Esophagus squamous epithelium (tissue), 5 donors: Measurements from ENCODE around the gene ISG15. TPM values are rescaled to one million over a fixed set of nuclear protein-coding genes. Genes with fewer than 3 reads are reported as not detected.

Experiments used
- DNase-seq: peaks from one replicate; lab custom pipeline; 2025; lab: John Stamatoyannopoulos, UW
- H3K27ac ChIP-seq, 4 donors: fragments of 200-600 bp; sonication (generic); one replicate each; pipeline ENCODE4 v1.5.1; 2016 to 2019; ENCODE audit warnings: mild to moderate bottlenecking in 1 of 4
- H3K27me3 ChIP-seq, 4 donors: fragments of 200-600 bp; sonication (generic); 1 replicate in 3 of 4; 2 replicates in 1 of 4; pipeline versions ENCODE4 v1.5.1 to v1.6.0; 2017 to 2021; ENCODE audit warnings: antibody characterized with exemption in 1 of 4
- H3K36me3 ChIP-seq, 3 donors: fragments of 200-600 bp; sonication (generic); one replicate each; pipeline ENCODE4 v1.5.1; 2016 to 2019
- H3K4me1 ChIP-seq, 3 donors: fragments of 200-600 bp; sonication (generic); one replicate each; pipeline ENCODE4 v1.5.1; 2017 to 2019
- H3K4me3 ChIP-seq, 4 donors: fragments of 200-600 bp; sonication (generic); 1 replicate in 3 of 4; 2 replicates in 1 of 4; pipeline ENCODE4 v1.5.1; 2016 to 2019; ENCODE audit warnings: mild to moderate bottlenecking in 2 of 4, moderate library complexity in 1 of 4
- H3K9me3 ChIP-seq, 3 donors: fragments of 200-600 bp; sonication (generic); one replicate each; pipeline ENCODE4 v1.5.1; 2016 to 2019
- POLR2A ChIP-seq, 4 donors: fragments of 450-650 bp; IDR thresholded peaks; one replicate each; pipeline ENCODE4 v1.6.1; 2017; ENCODE audit warnings: antibody characterized with exemption in 4 of 4, mild to moderate bottlenecking in 4 of 4, moderate library complexity in 3 of 4
- WGBS, 2 donors: methylation state at CpG; one replicate each; pipeline ENCODE4 v1.1.5; 2018; 5-methylcytosine and 5-hydroxymethylcytosine counted together
- intact Hi-C: fragments of 100-400 bp; cut with DNase I; formaldehyde crosslinking; loops from one replicate; pipeline ENCODE4 v1.15.0; 2022
- total RNA-seq, 4 donors: library from RNA; depleted of rRNA; stranded (reverse); fragments of >200 nt; gene quantifications; one replicate each; pipeline ENCODE4 v1.1.0, GENCODE V29; 2016
- TF ChIP-seq, protein P1 (sequence below), 6 experiments: fragments of 450-650 bp in 4 of 6; fragments of 200-600 bp in 2 of 6; sonication (generic) in 2 of 6; IDR thresholded peaks; one replicate each; pipeline ENCODE4 v1.5.1; 2016 to 2019; ENCODE audit warnings: antibody characterized with exemption in 6 of 6, mild to moderate bottlenecking in 4 of 6, moderate library complexity in 4 of 6
- donor health status: DM: yes; HTN: yes; CAD: no.

The ISG15 gene
- total RNA-seq, 4 donors from 2014 or later: 7.2 to 44.3 (median 10.3) TPM

- peaks cover 32 to 62% (median 36%) of the 10 kb centered on the region in 3 donors for H3K4me1 ChIP-seq
- H3K9me3 ChIP-seq: no peaks in the 10 kb centered on the region
- peak overlapping the region; percentile 32 to 78 (median 48) for H3K4me3 ChIP-seq
- H3K27me3 ChIP-seq: peaks cover 9 to 82% (median 30%) of the 10 kb centered on the region in 4 donors
- intact Hi-C loops: loop anchor here (5.0 kb wide), 1 partner anchor 77 kb away; the partner anchor contains the start of gene PERM1
- no peak overlapping the region for H3K27ac ChIP-seq
- no peak for DNase-seq
- H3K36me3 ChIP-seq: peaks cover 0 to 9% (median 0%) of the 10 kb centered on the region in 3 donors
- TF ChIP-seq, protein P1, sequence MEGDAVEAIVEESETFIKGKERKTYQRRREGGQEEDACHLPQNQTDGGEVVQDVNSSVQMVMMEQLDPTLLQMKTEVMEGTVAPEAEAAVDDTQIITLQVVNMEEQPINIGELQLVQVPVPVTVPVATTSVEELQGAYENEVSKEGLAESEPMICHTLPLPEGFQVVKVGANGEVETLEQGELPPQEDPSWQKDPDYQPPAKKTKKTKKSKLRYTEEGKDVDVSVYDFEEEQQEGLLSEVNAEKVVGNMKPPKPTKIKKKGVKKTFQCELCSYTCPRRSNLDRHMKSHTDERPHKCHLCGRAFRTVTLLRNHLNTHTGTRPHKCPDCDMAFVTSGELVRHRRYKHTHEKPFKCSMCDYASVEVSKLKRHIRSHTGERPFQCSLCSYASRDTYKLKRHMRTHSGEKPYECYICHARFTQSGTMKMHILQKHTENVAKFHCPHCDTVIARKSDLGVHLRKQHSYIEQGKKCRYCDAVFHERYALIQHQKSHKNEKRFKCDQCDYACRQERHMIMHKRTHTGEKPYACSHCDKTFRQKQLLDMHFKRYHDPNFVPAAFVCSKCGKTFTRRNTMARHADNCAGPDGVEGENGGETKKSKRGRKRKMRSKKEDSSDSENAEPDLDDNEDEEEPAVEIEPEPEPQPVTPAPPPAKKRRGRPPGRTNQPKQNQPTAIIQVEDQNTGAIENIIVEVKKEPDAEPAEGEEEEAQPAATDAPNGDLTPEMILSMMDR (IDR thresholded peaks at IDR 0.05): no peak
- TF ChIP-seq POLR2A (IDR thresholded peaks at IDR 0.05): no peak
- WGBS, 2 donors: 17% methylated on average over 9 of the region's 69 CpGs
These were observed 46.4 kb downstream of the ISG15 start for GRCh38 chr1:1059494-1060280.

- peaks cover 9 to 85% (median 30%) of the 10 kb centered on the region in 4 donors for H3K27me3 ChIP-seq
- peak overlapping the region in 3 of 4 donors; percentile 32 to 78 (median 55) for H3K4me3 ChIP-seq
These were observed 47.1 kb downstream of the ISG15 start for GRCh38 chr1:1060281-1061000.

GRCh38 chr1:1061682-1062345 lies 48.5 kb downstream of the ISG15 start:
- WGBS, 2 donors: 43 to 45% methylated on average over 2 to 6 of the region's 18 CpGs
- H3K4me1 ChIP-seq: peaks cover 32 to 62% (median 36%) of the 10 kb centered on the region in 3 donors
- H3K36me3 ChIP-seq: no peaks in the 10 kb centered on the region
- DNase-seq: no peak
- H3K9me3 ChIP-seq: no peaks in the 10 kb centered on the region
- H3K4me3 ChIP-seq: no peak overlapping the region
- TF ChIP-seq POLR2A (IDR thresholded peaks at IDR 0.05): no peak
- TF ChIP-seq, protein P1 (IDR thresholded peaks at IDR 0.05): no peak
- intact Hi-C loops: loop anchor here (5.0 kb wide), 1 partner anchor 80 kb away; the partner anchor contains the start of gene PERM1
- no peak overlapping the region for H3K27ac ChIP-seq
- peaks cover 9 to 90% (median 30%) of the 10 kb centered on the region in 4 donors for H3K27me3 ChIP-seq

More at GRCh38 chr1:1060281-1061000, 47.1 kb downstream of the ISG15 start:
- no peak for TF ChIP-seq POLR2A (IDR thresholded peaks at IDR 0.05)
- TF ChIP-seq, protein P1 (IDR thresholded peaks at IDR 0.05): no peak
- Histone ChIP-seq H3K4me1 (peaks cover 32 to 62% (median 36%) of the 10 kb centered on the region in 3 donors), H3K9me3 (no peaks in the 10 kb centered on the region), H3K27ac (no peak overlapping the region), H3K36me3 (peaks cover 0 to 1% (median 0%) of the 10 kb centered on the region in 3 donors)
- intact Hi-C loops: loop anchor here (5.0 kb wide), 1 partner anchor 78 kb away; the partner anchor contains the start of gene PERM1
- DNase-seq: no peak
- 38 to 53% methylated on average over 31 to 38 of the region's 38 CpGs for WGBS, 2 donors

DNA sequence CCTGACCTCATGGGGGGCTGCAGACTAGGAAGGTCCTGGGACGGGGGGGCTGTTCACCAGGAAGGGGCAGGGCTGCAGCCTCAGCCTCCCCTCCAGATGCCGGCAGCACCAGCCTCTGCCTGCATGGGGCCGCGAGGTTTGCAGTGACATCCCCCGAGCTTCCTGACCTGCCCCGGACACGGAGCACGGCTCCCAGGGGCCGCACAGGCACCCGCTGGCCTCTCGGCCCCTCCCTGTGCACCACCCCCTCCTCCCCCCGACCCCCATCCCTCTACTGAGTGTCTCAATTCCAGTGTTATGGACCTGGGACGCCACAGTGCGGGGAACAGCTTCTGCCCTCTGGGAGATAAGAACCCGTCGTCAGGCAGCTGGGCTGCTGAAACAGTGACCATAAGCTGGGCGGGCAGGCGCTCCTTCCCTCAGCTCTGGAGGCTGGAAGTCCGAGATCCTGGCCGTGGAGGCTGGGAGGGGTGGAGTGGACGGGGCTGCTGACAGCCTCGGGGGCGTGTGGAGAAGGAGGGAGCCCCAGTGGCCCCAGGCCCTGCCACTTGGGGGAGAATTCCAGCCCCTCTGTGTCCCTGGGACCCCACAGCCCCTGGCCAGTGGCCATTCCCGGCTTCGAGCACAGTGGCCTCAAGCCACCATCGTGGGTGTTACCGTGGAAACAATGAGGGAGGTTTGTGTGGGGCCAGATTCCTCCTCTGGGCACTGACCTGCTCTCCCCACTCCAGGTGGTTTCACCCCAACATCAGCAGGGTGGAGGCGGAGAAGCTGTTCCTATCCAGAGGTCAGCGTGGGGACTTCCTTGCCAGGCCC lies 49.3 kb downstream of the ISG15 start:
- WGBS, 2 donors: 7 to 50% methylated on average over 3 to 4 of the region's 29 CpGs
- no peak for TF ChIP-seq POLR2A (IDR thresholded peaks at IDR 0.05)
- TF ChIP-seq, protein P1 (IDR thresholded peaks at IDR 0.05): no peak
- peaks cover 32 to 65% (median 37%) of the 10 kb centered on the region in 3 donors for H3K4me1 ChIP-seq
- no peak overlapping the region for H3K4me3 ChIP-seq
- no peaks in the 10 kb centered on the region for H3K9me3 ChIP-seq
- DNase-seq: no peak
- peaks cover 9 to 90% (median 30%) of the 10 kb centered on the region in 4 donors for H3K27me3 ChIP-seq
- intact Hi-C loops: loop anchor here (5.0 kb wide), 1 partner anchor 80 kb away; the partner anchor contains the start of gene PERM1
- no peaks in the 10 kb centered on the region for H3K36me3 ChIP-seq
- no peak overlapping the region for H3K27ac ChIP-seq
